Mesenteric fat pad (tissue), 1 donor: ENCODE results near the gene CHCHD3. TPM values are rescaled to one million over a fixed set of nuclear protein-coding genes. Genes with fewer than 3 reads are reported as not detected.

Experiments used
- DNase-seq: peaks from one replicate; pipeline ENCODE4 v3.0.0-alpha.2; 2020; ENCODE audit warnings: low spot score
- total RNA-seq: library from RNA; stranded (reverse); fragmentation: NEBNext Ultra II Directional; extraction: Animal tissue kit (Norgen Biotek cat#: 25700); gene quantifications from one replicate; pipeline ENCODE4 v1.2.1, GENCODE V29; 2021
- donor health status: DM: yes; HTN: yes; CAD: no.

The CHCHD3 gene
- total RNA-seq, 1 donor from 2014 or later = 55.5 TPM

- no peak for DNase-seq
These were observed 731 bp downstream of the CHCHD3 start for GRCh38 chr7:133081119-133081598.

DNA sequence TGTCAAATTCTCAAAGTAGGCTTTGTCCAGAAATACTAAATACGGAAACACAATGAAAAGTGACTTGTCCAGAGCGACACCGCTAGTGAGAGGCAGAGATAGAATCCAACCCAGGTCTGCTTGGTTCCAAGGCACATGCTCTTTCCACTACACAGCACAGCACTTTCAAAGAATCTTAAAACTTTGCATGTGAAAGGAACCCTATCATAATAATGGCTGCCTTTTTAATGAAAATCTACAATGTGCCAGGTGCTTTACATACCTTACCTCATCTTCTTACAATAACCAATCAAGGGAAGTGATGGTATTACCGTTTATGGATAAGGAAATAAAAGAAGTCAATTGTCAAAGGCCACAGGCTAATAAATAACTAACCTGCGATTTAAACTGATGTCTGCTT, 2.6 kb downstream of the CHCHD3 start:
- no peak for DNase-seq

DNA sequence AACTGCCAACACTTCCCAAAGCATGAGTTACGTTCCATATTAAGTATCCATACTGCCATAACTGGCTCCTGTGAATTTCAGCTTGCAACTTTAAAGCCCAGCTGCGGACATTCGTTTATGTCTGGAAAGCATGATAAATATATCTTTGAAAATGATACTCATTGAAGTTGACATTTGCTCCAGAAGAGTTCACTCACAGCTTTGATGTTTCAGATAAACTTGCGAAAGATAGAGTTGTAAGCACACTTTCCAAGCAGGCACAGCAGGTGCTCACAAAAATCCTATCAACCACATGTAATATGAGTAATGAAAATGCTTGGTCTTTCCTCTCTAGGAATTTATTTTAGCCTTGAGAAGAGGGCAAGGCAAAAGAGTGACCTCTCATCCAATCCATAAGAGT, 4.5 kb downstream of the CHCHD3 start:
- no peak for DNase-seq

GRCh38 chr7:133076142-133076541, 5.7 kb downstream of the CHCHD3 start:
- DNase-seq = no peak

GRCh38 chr7:133071506-133071905, 10.4 kb downstream of the CHCHD3 start:
- no peak for DNase-seq

- no peak for DNase-seq
These were observed 11.3 kb downstream of the CHCHD3 start for GRCh38 chr7:133070562-133070961.

DNA sequence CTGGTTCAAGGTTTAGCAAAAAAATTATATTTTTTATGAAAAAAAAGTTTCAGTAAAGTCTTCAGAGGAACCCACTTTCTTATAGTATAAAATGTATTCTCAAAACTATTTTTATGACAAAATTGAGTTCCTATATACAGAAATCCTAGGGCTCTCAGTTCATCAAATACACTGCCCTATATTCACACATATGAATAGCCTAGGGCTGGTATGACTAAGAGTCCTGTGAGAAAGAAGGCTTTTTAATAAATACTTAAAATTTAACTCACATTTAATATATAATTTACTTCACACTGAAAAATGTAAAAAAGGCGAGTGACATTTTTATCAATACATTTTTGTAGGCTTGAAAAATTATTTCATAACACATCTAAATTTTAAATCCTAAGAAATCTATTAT, 16.6 kb downstream of the CHCHD3 start:
- DNase-seq = no peak

- DNase-seq = no peak
These were observed 17.6 kb downstream of the CHCHD3 start for GRCh38 chr7:133064082-133064820.

DNA sequence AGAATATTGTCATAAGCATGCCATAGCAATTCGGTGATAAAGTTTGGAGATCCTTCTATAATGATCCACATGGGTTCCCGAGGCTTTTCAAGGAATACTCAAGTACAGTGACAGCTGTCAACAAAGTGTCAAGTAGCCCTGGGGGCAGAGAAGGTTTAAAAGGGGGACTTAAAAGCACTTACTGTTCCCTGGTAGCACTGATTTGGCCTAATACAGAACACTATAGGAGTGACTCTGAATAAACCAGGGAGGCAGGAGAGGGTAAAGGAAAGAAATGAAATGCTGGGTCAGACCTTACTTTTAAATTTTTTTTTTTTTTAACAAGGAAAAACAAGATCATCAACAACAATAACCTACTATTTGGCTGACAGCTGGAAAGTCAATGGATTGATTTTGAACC, 20.1 kb downstream of the CHCHD3 start:
- no peak for DNase-seq

DNA sequence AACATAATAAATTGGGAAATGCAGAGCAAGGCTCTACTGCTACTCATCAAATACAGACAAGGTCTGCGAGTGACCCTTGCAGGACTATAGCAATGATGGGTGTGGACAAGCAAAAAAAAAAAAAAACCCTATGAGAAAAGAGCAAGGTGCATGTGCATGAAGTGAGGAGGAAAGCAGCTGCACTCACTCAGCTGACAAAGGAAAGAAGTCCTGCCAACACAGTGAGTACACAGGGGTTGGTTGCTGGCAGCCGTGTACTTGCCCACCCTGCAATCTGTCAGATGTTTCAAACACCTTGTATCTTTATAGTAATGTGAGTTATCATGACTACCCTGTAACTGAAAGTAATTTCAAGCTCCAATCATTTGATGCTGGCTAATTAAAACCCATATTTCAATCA, 20.5 kb downstream of the CHCHD3 start:
- no peak for DNase-seq

DNA sequence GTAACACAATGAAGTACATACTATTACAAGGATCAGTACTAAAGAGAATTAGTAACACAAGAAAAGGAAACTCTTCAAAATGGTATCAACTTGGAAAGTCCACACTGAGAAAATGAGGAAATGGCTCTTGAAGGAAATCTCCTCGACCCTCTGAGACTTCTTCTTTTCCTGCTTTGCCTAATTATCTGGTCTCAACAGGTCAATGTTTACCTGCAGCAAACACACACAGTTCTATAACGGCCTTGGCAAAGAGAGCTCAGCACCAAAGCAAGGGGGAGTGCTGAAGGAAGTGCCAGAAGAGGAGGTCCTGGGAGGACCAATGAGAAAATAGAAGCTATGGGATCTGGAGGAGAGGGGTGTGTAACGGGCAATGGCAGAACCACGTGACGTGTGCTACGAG, 21.9 kb downstream of the CHCHD3 start:
- DNase-seq = no peak

DNA sequence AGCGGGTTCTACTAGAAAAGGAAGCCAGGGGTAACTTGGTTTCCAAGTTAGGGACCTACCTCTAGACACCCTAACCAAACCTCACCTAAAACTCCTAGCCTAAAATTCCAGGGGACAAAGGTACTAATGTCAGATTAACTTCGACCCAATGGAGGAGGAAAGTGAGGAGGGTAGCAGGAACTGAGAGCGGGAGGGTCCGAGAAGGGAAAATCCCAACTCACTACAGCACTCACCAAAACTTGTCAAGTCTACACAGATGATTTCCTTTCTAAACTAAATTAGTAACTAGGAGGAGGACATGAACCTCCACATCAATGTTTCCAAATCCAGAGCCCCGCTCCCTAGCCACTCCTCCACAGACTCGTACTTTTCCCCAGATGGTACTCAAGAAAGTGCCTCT, 22.6 kb downstream of the CHCHD3 start:
- no peak for DNase-seq

- DNase-seq = no peak
These were observed 25.3 kb downstream of the CHCHD3 start for GRCh38 chr7:133056370-133057238.

DNA sequence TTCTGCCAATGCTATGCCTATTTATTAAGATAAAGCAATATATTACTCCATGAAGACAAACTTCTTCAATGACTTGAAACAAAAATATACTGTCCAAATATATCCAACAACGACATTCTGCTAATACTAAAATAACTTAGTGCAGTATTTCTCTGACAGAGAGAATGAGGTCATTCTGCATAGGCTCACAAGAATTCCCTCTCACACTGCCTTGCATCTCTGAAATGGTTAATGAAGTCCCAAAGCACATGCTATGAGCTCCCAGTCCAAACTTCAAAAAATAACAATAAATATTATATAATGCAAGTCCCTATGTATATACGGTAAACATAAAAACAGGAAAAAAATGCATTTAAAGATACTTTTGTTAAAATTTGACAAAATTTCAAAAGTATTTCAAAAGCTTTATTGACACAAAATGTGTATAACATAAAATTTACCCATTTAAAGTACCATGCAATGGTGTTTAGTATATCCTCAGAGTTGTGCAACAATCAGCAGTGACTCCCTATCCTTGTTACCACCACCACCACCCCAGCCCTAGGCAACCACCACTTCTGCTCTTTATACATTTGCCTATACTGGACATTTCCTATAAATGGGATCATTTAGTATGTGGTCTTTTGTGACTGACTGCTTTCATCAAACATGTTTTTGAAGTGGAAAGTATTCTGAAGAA, 27.6 kb downstream of the CHCHD3 start:
- DNase-seq = no peak

DNA sequence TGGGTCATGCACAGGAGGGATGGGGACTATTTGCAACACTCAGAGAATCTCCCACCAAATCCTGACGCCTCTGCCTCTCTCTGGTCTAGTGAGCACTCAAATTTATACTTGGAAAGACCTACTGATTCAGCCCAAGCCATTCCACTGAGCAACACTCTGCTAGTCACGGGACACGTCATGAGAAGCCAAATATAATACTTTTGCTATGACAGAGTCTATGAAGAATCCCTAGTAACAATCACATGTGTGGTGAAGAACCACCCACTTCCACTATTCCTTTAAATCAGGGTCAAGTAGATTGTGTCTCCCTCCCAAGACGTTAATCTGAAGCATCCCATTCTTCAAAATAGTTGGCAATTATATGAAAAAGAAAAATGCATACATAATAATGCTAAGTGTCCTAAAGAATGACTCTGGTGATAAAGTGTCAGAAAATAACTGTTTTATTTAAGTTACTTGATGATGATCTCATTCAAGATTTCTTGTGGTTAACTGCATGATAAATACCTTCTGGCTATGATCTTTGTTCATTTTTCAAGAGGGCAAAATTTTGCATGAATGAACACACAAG, 28.5 kb downstream of the CHCHD3 start:
- DNase-seq = no peak

DNA sequence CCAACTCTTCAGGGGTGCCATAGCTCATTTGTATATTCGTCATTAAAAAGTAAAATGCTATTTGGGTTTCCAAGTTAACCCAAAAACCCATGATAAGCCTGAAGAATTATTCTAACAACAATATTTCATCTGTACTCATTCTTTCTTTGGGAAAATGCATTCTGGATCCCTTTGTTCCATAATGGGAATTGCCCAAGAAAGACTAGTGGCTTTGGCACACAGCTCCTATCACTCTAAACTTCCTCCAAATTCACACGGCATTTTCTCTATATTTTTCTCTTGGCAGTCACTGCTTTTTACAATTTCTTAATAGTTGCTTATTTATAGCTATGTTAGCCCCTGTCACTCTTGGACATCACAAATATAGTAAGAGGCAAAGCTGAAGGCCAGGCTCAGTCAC, 29.1 kb downstream of the CHCHD3 start:
- no peak for DNase-seq

DNA sequence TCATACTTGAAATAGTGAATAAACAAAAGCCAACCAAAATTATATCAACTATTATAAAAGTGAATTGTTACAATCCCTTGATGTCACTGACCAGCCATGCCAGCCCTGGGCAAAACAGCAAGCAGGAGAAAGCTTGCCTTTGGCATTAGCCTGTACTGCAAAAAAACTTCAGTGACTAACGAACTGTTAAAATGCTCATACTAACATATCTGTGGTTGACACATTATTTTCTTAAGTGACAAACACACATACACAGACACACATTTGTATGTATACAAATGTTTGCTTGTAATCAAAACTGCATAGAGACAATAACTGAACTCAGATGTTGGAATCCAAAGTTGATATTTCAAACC, 29.5 kb downstream of the CHCHD3 start:
- DNase-seq = no peak

DNA sequence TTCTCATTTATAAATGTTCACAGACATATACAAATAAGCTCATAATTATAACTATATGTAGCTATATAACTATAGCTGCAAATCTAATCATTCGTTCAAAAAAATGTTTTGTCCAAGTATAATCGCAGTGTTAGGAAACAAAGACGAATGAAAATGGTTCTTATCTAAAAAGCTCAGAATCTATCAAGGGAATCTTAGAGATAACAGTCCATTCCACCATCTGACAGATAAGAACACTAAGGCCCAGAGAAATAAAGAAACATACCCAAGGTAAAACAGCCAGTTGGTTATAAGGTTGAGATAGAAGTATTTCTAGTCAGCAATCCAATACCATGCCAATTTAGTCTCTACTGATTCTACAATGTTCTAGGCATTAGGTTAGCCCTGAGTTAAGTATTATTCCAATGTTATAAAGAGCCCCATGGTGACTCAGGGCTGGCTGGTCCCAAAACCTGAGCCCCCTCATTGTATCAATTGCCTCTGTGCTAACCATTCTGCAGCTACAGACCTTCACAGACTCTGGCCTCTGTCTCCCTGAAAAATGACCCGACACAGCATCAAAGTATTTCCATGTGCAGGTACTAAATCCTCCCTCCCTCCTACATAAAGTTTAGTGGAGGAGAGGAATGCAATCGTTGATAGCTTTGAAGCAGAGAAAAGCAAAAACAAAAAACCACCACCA, 30.0 kb downstream of the CHCHD3 start:
- no peak for DNase-seq

DNA sequence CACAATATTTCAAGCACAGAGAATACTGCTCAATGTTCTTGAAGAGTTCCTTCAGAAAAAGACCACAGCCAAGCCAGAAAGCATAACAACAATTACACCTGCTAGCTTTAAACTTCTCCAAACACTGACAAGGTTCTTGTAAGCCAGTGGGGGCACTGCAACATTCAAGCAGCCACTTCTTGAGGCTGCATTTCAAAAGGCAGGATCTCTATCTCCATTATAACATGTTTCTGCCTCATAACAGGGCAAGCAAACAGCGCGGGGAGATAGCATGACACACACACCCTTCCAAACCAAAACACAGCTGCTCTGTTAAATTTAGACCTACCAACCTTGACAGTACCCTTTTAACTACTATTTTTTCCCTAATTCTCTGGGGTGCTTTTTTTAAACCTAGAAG, 30.8 kb downstream of the CHCHD3 start:
- no peak for DNase-seq

DNA sequence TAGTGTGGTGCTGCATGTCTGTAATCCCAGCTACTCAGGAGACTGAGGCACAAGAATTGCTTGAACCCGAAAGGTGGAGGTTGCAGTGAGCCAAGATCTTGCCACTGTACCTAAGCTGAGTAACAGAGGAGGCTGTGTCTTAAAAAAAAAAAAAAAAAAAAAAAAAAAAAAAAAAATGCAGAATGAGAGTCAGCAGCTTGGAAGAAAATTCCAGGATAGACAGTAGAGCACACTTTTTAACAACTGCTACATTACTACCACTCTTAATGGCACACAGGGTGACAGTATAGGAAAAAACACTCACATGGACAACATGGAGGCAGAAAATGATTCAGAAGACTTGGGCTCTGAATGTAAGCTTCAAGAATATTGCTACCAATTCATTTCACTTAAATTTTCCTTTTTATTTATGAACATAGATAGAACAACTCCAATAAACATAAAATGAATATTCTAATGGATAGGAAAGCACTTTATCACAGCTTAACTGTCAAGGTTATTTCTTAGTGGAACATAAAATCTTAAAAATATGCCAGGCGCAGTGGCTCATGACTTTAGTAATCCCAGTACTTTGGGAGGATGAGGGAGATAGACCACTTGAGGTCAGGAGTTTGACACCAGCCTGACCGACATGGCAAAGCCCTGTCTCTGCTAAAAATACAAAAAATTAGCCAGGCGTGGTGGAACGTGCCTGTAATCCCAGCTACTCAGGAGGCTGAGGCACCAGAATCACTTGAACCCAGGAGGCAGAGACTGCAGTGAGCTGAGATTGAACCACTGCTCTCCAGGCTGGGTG, 31.5 kb downstream of the CHCHD3 start:
- DNase-seq = no peak
